H1 (cell line): ENCODE data around the gene SND1. TPM values are rescaled to one million over a fixed set of nuclear protein-coding genes. Genes with fewer than 3 reads are reported as not detected.

ENCODE experiments used
- CTCF ChIA-PET: fragments of 300-600 bp; sonication (Branson Sonifier 250); formaldehyde crosslinking; loops from one replicate; lab custom pipeline; 2021; ENCODE audit not compliant: partially characterized antibody; lab: Charles Lee
- POLR2A ChIA-PET: fragments of 300-600 bp; sonication (Branson Sonifier 250); formaldehyde crosslinking; loops from one replicate; lab custom pipeline; 2021; ENCODE audit warnings: inconsistent platforms; ENCODE audit not compliant: partially characterized antibody; lab: Charles Lee
- DNase-seq, 2 experiments: peaks; one replicate each; pipeline versions ENCODE4 v3.0.0 to v3.0.0-alpha.2; 2010 to 2022; ENCODE audit warnings: low spot score in 2 of 2, low read depth in 1 of 2, mixed read lengths in 1 of 2
- FAIRE-seq: peaks from 2 replicates; lab custom pipeline; 2011; peaks lifted over from hg19 to GRCh38; lab: Jason Lieb, UNC
- H2AFZ ChIP-seq: 2 replicates; pipeline ENCODE4 v1.8.1; 2012; ENCODE audit warnings: low read length, inconsistent platforms
- H2AK5ac ChIP-seq: 2 replicates; pipeline ENCODE4 v1.6.1; 2013; ENCODE audit warnings: low read depth, low read length
- H2BK120ac ChIP-seq: replicated peaks from 2 replicates; pipeline ENCODE3; 2013; ENCODE audit warnings: low read depth, low read length, inconsistent platforms
- H2BK12ac ChIP-seq: 2 replicates; pipeline ENCODE4 v1.6.1; 2013; ENCODE audit warnings: low read depth, low read length
- H2BK15ac ChIP-seq: 2 replicates; pipeline ENCODE4 v1.6.1; 2013; ENCODE audit warnings: low read length
- H2BK20ac ChIP-seq: 2 replicates; pipeline ENCODE4 v1.6.1; 2013; ENCODE audit warnings: low read length
- H2BK5ac ChIP-seq: 2 replicates; pipeline ENCODE4 v1.6.1; 2013; ENCODE audit warnings: low read depth, low read length
- H3K14ac ChIP-seq: 2 replicates; pipeline ENCODE4 v1.6.1; 2013; ENCODE audit warnings: inconsistent platforms; ENCODE audit not compliant: insufficient read length
- H3K18ac ChIP-seq: 2 replicates; pipeline ENCODE4 v1.6.1; 2013; ENCODE audit warnings: low read length; ENCODE audit errors: extremely low read depth
- H3K23ac ChIP-seq: 2 replicates; pipeline ENCODE4 v1.6.1; 2013; ENCODE audit warnings: inconsistent platforms; ENCODE audit not compliant: insufficient read length
- H3K23me2 ChIP-seq: 2 replicates; pipeline ENCODE4 v1.6.1; 2013; ENCODE audit warnings: low read depth, low read length
- H3K27ac ChIP-seq: 2 replicates; pipeline ENCODE4 v1.6.1; 2011; ENCODE audit warnings: low read depth, low read length, inconsistent platforms
- H3K27me3 ChIP-seq, 4 experiments: replicated peaks in 1 of 4; 1 replicate in 1 of 4; 2 replicates in 3 of 4; pipeline versions ENCODE4 v1.6.1 to v1.8.1; 2011 to 2013; ENCODE audit warnings: low read length in 3 of 4, mild to moderate bottlenecking in 3 of 4, inconsistent platforms in 2 of 4, mixed read lengths in 2 of 4, moderate library complexity in 1 of 4; ENCODE audit not compliant: control insufficient read depth in 3 of 4, insufficient read depth in 3 of 4; ENCODE audit errors: extremely low read depth in 1 of 4
- H3K36me3 ChIP-seq, 4 experiments: 2 replicates each; pipeline versions ENCODE4 v1.6.1 to v1.8.1; 2011 to 2013; ENCODE audit warnings: mild to moderate bottlenecking in 4 of 4, low read length in 3 of 4, moderate library complexity in 2 of 4, control low read depth in 1 of 4, inconsistent platforms in 1 of 4; ENCODE audit not compliant: insufficient read depth in 4 of 4, control insufficient read depth in 2 of 4
- H3K4ac ChIP-seq: replicated peaks from 2 replicates; pipeline ENCODE3; 2013; ENCODE audit warnings: low read length, low read depth, mixed read lengths, inconsistent platforms; ENCODE audit not compliant: insufficient read length
- H3K4me1 ChIP-seq, 4 experiments: replicated peaks in 1 of 4; 1 replicate in 1 of 4; 2 replicates in 3 of 4; pipeline versions ENCODE4 v1.6.1 to v1.8.1; 2011 to 2013; ENCODE audit warnings: low read length in 3 of 4, inconsistent platforms in 2 of 4, mixed read lengths in 1 of 4; ENCODE audit not compliant: insufficient read depth in 4 of 4, control insufficient read depth in 3 of 4
- H3K4me2 ChIP-seq, 2 experiments: 2 replicates each; pipeline versions ENCODE4 v1.6.1 to v1.8.1; 2011 to 2013; ENCODE audit warnings: low read depth in 2 of 2, low read length in 2 of 2, control low read depth in 1 of 2, inconsistent platforms in 1 of 2, mild to moderate bottlenecking in 1 of 2; ENCODE audit not compliant: insufficient read depth in 1 of 2
- H3K4me3 ChIP-seq, 4 experiments: fragments of 200-600, 300-600 bp in 1 of 4; sonication (generic), shearing (Covaris generic), sonication (Bioruptor Twin) in 1 of 4; 2 replicates each; pipeline versions ENCODE4 v1.5.1 to v1.8.1; 2011 to 2016; ENCODE audit warnings: low read length in 4 of 4, low read depth in 3 of 4, control low read depth in 2 of 4, inconsistent platforms in 2 of 4, mild to moderate bottlenecking in 2 of 4, mixed read lengths in 1 of 4, moderate library complexity in 1 of 4; ENCODE audit not compliant: insufficient read depth in 2 of 4; ENCODE audit errors: extremely low read depth in 1 of 4
- H3K56ac ChIP-seq: replicated peaks from 2 replicates; pipeline ENCODE3; 2013; ENCODE audit warnings: low read depth, mild to moderate bottlenecking, mixed read lengths, low read length, inconsistent platforms; ENCODE audit not compliant: insufficient read length
- H3K79me1 ChIP-seq: 2 replicates; pipeline ENCODE4 v1.6.1; 2013; ENCODE audit warnings: low read depth, low read length, control low read depth
- H3K79me2 ChIP-seq, 2 experiments: 2 replicates each; pipeline versions ENCODE4 v1.6.1 to v1.8.1; 2012 to 2013; ENCODE audit warnings: low read length in 2 of 2, mild to moderate bottlenecking in 2 of 2, inconsistent platforms in 1 of 2; ENCODE audit not compliant: insufficient read depth in 2 of 2, control insufficient read depth in 1 of 2
- H3K9ac ChIP-seq, 4 experiments: replicated peaks in 1 of 4; 1 replicate in 1 of 4; 2 replicates in 3 of 4; pipeline versions ENCODE4 v1.6.1 to v1.8.1; 2011 to 2013; ENCODE audit warnings: low read depth in 3 of 4, low read length in 3 of 4, control low read depth in 2 of 4, mild to moderate bottlenecking in 2 of 4, moderate library complexity in 2 of 4, inconsistent platforms in 1 of 4; ENCODE audit errors: extremely low read depth in 1 of 4
- H3K9me3 ChIP-seq, 2 experiments: 2 replicates each; pipeline versions ENCODE4 v1.6.1 to v1.8.1; 2012 to 2013; ENCODE audit warnings: mild to moderate bottlenecking in 2 of 2, moderate library complexity in 2 of 2, control low read depth in 1 of 2, inconsistent platforms in 1 of 2, low read depth in 1 of 2, low read length in 1 of 2, mixed read lengths in 1 of 2; ENCODE audit not compliant: insufficient read depth in 2 of 2
- H4K20me1 ChIP-seq, 2 experiments: replicated peaks in 1 of 2; 2 replicates each; pipeline versions ENCODE3 to v1.8.1; 2011 to 2013; ENCODE audit warnings: inconsistent platforms in 2 of 2, low read length in 2 of 2, mild to moderate bottlenecking in 1 of 2; ENCODE audit not compliant: insufficient read depth in 2 of 2, control insufficient read depth in 1 of 2
- H4K5ac ChIP-seq: 2 replicates; pipeline ENCODE4 v1.6.1; 2013; ENCODE audit warnings: low read length, low read depth, mixed read lengths, inconsistent platforms; ENCODE audit not compliant: insufficient read length
- H4K8ac ChIP-seq: 2 replicates; pipeline ENCODE4 v1.8.0; 2013; ENCODE audit warnings: mild to moderate bottlenecking, moderate library complexity, low read length, inconsistent platforms; ENCODE audit not compliant: insufficient read depth; ENCODE audit errors: extremely low read depth
- H4K91ac ChIP-seq: replicated peaks from 2 replicates; pipeline ENCODE3; 2013; ENCODE audit warnings: low read length, mixed read lengths, inconsistent platforms; ENCODE audit not compliant: insufficient read length
- CBX8 ChIP-seq: fragments of 300-800, 300-1000 bp; sonication (generic); IDR thresholded peaks from 2 replicates; pipeline ENCODE4 v1.7.1; 2016; ENCODE audit warnings: low read depth, low read length, borderline replicate concordance
- CHD2 ChIP-seq: IDR thresholded peaks from 2 replicates; pipeline ENCODE4 v1.6.1; 2012; ENCODE audit warnings: low read length, improper control_type of control experiment
- FOSL1 ChIP-seq: IDR thresholded peaks from 2 replicates; pipeline ENCODE4 v1.6.1; 2011; ENCODE audit warnings: mild to moderate bottlenecking, low read depth, low read length, moderate library complexity; ENCODE audit not compliant: insufficient read depth
- HDAC2 ChIP-seq, 2 experiments: fragments of 300-600 bp in 1 of 2; sonication (generic) in 1 of 2; IDR thresholded peaks; 2 replicates each; pipeline ENCODE4 v1.6.1; 2011 to 2012; ENCODE audit warnings: low read depth in 2 of 2, low read length in 2 of 2, mild to moderate bottlenecking in 2 of 2, moderate library complexity in 2 of 2, borderline replicate concordance in 1 of 2, inconsistent platforms in 1 of 2
- JUND ChIP-seq: IDR thresholded peaks from 2 replicates; pipeline ENCODE4 v1.6.1; 2011; ENCODE audit warnings: mild to moderate bottlenecking, improper control_type of control experiment, low read length
- KDM1A ChIP-seq: fragments of 200-600, 300-600 bp; sonication (generic); IDR thresholded peaks from 2 replicates; pipeline ENCODE4 v1.7.1; 2016; ENCODE audit warnings: mild to moderate bottlenecking, low read length, borderline replicate concordance
- NRF1 ChIP-seq: IDR thresholded peaks from 2 replicates; pipeline ENCODE4 v1.6.1; 2011; ENCODE audit warnings: mild to moderate bottlenecking, low read depth, low read length, improper control_type of control experiment
- PHF8 ChIP-seq: fragments of 200-600 bp; sonication (generic); conservative IDR thresholded peaks from 2 replicates; pipeline ENCODE4 v1.7.1; 2012; ENCODE audit warnings: low read depth, mild to moderate bottlenecking, inconsistent platforms, low read length, moderate library complexity
- RFX5 ChIP-seq: IDR thresholded peaks from 2 replicates; pipeline ENCODE4 v1.6.1; 2011; ENCODE audit warnings: low read depth, low read length, improper control_type of control experiment, borderline replicate concordance
- WGBS, 2 experiments: shearing (Covaris generic) in 1 of 2; methylation state at CpG; one replicate each; pipeline versions ENCODE4 v1.1.6 to v1.1.7; 2013 to 2015; ENCODE audit warnings: low lambda C conversion rate in 2 of 2, mixed read lengths in 2 of 2, inconsistent platforms in 1 of 2, low coverage in 1 of 2, missing lambda C conversion rate in 1 of 2; ENCODE audit not compliant: insufficient replicate concordance in 2 of 2, insufficient coverage in 1 of 2, insufficient read length in 1 of 2; ENCODE audit errors: extremely low coverage in 1 of 2, missing lambda C conversion rate in 1 of 2; 5-methylcytosine and 5-hydroxymethylcytosine counted together
- polyA plus RNA-seq, 7 experiments: library from polyadenylated mRNA; depleted of rRNA in 3 of 7; stranded (reverse) in 5 of 7; unstranded in 2 of 7; fragments of >200 nt in 5 of 7; fragments of 200-250 nt in 2 of 7; gene quantifications; 1 replicate in 5 of 7; 2 replicates in 1 of 7; 4 replicates in 1 of 7; pipeline versions ENCODE4 v1.2.1 to v1.2.3, GENCODE V29; 2011 to 2013; ENCODE audit warnings: missing spikeins in 2 of 7, mixed read lengths in 2 of 7
- total RNA-seq: library from RNA; stranded (reverse); fragmentation: NEBNext Ultra II Directional; extraction: Animal tissue kit (Norgen Biotek cat#: 25700); gene quantifications from 2 replicates; pipeline ENCODE4 v1.2.1, GENCODE V29; 2021

Gene SND1
- total and polyA plus RNA-seq, 2 of the 8 experiments (the other 6 are each of a cell fraction or from before 2014, with no cell fraction given): 122 to 290 TPM

- no peaks in the 10 kb centered on the region for H3K79me2 ChIP-seq
- no peaks in the 10 kb centered on the region for H3K9me3 ChIP-seq
- CTCF ChIA-PET: interaction anchor here (0.6 to 16.6 kb wide), 9 partner anchors 13 to 372 kb away, joined by 3 to 135 read pairs (median 4); no protein-coding TSS in a partner anchor
- TF ChIP-seq NRF1 (no peak), PHF8 (no peak), CHD2 (no peak), HDAC2 (IDR thresholded peaks at IDR 0.05; ENCODE audit: borderline replicate concordance in 1 of 2, low read depth in 2 of 2, low read length in 2 of 2) (no peak), FOSL1 (no peak), RFX5 (no peak), CBX8 (no peak), JUND (no peak), KDM1A (no peak)
- H3K79me1 ChIP-seq: peaks cover 2% of the 10 kb centered on the region; the same call in 1 of the 2 replicates
- no peak overlapping the region for H3K9ac ChIP-seq
- H3K23ac ChIP-seq: no peak overlapping the region
- no peak overlapping the region for H3K4ac ChIP-seq
- no peak overlapping the region for H2BK12ac ChIP-seq
- H3K23me2 ChIP-seq: no peaks in the 10 kb centered on the region
- no peak overlapping the region for H2BK20ac ChIP-seq
- H2AFZ ChIP-seq: no peak overlapping the region
- H2BK120ac ChIP-seq: no peak overlapping the region
- no peak overlapping the region for H4K8ac ChIP-seq
- 81% methylated on average over 7 of the region's 7 CpGs; no CpG with 5 or more reads in 1 of the 2 experiments for WGBS, 2 experiments
- H4K20me1 ChIP-seq: peaks cover 6 to 13% of the 10 kb centered on the region in 2 experiments
- no peak overlapping the region for H2BK5ac ChIP-seq
- POLR2A ChIA-PET: interaction anchor here (2.3 kb wide), 1 partner anchor 23 kb away, joined by 7 read pairs; no protein-coding TSS in a partner anchor
- H3K4me2 ChIP-seq: no peak overlapping the region
- no peak overlapping the region for H2AK5ac ChIP-seq
- H3K14ac ChIP-seq: no peak overlapping the region
- H3K56ac ChIP-seq: no peak overlapping the region
- H3K4me3 ChIP-seq: no peak overlapping the region
- no peak overlapping the region for H3K18ac ChIP-seq
- no peaks in the 10 kb centered on the region for H3K27me3 ChIP-seq
- DNase-seq (no peak), FAIRE-seq (no peak)
- peaks cover 2 to 10% (median 6%) of the 10 kb centered on the region in 4 experiments; a peak in 3 of 8 replicates for H3K36me3 ChIP-seq
- no peak overlapping the region for H3K27ac ChIP-seq
- no peak overlapping the region for H4K91ac ChIP-seq
- no peak overlapping the region for H4K5ac ChIP-seq
- no peak overlapping the region for H2BK15ac ChIP-seq
- peaks cover 0 to 8% (median 0%) of the 10 kb centered on the region in 4 experiments; a peak in 3 of 7 replicates for H3K4me1 ChIP-seq
Measured at GRCh38 chr7:128076796-128077271, 424.8 kb downstream of the SND1 start.
